SK-N-SH (cell line): ENCODE data around the gene KCNT1. TPM values are rescaled to one million over a fixed set of nuclear protein-coding genes. Genes with fewer than 3 reads are reported as not detected.

ENCODE experiments used
- CTCF ChIA-PET: fragments of 300-600, 350-600 bp; formaldehyde crosslinking; extraction: SDS; loops from one replicate; lab custom pipeline; 2021; lab: Yijun Ruan, JAX
- POLR2A ChIA-PET: fragments of 350-600 bp; sonication (Branson Sonifier 250); formaldehyde crosslinking; extraction: SDS; loops from one replicate; lab custom pipeline; 2020; ENCODE audit warnings: antibody characterized with exemption, inconsistent platforms; lab: Yijun Ruan, JAX
- DNase-seq: peaks from one replicate; pipeline ENCODE4 v3.0.0; 2012
- H2AFZ ChIP-seq: fragments of 200-600 bp; sonication (generic); 2 replicates; pipeline ENCODE4 v1.8.1; 2016; ENCODE audit warnings: antibody characterized with exemption, mild to moderate bottlenecking, low read depth
- H3F3A ChIP-seq: fragments of 200-600 bp; sonication (generic); replicated peaks from 2 replicates; pipeline ENCODE3; 2016; ENCODE audit warnings: antibody characterized with exemption, mild to moderate bottlenecking; ENCODE audit not compliant: insufficient read depth
- H3K27ac ChIP-seq, 2 experiments: fragments of 200-500 bp in 1 of 2; fragments of 200-600 bp in 1 of 2; sonication (Bioruptor generic) in 1 of 2; sonication (generic), shearing (Covaris generic) in 1 of 2; 2 replicates each; pipeline versions ENCODE4 v1.5.1 to v1.6.1; 2014 to 2016; ENCODE audit warnings: low read depth in 2 of 2, inconsistent platforms in 1 of 2, low read length in 1 of 2, mild to moderate bottlenecking in 1 of 2, mixed read lengths in 1 of 2
- H3K27me3 ChIP-seq: fragments of 200-600 bp; sonication (generic), shearing (Covaris generic); 2 replicates; pipeline ENCODE4 v1.6.1; 2016; ENCODE audit warnings: mixed run types; ENCODE audit not compliant: insufficient read depth
- H3K36me3 ChIP-seq, 2 experiments: fragments of 200-500 bp in 1 of 2; fragments of 200-600 bp in 1 of 2; sonication (Bioruptor generic) in 1 of 2; sonication (generic) in 1 of 2; replicated peaks in 1 of 2; 2 replicates each; pipeline versions ENCODE3 to v1.5.1; 2014 to 2016; ENCODE audit warnings: low read length in 1 of 2, mild to moderate bottlenecking in 1 of 2; ENCODE audit not compliant: insufficient read depth in 2 of 2, control insufficient read depth in 1 of 2
- H3K4me1 ChIP-seq, 2 experiments: fragments of 200-500 bp in 1 of 2; fragments of 200-600 bp in 1 of 2; sonication (Bioruptor generic) in 1 of 2; sonication (generic), shearing (Covaris generic) in 1 of 2; 2 replicates each; pipeline versions ENCODE4 v1.5.1 to v1.6.1; 2014 to 2016; ENCODE audit warnings: low read depth in 1 of 2, low read length in 1 of 2, mixed run types in 1 of 2; ENCODE audit not compliant: insufficient read depth in 2 of 2, control insufficient read depth in 1 of 2
- H3K4me2 ChIP-seq: fragments of 200-600 bp; sonication (generic), shearing (Covaris generic); 2 replicates; pipeline ENCODE4 v1.6.1; 2017; ENCODE audit warnings: mixed run types
- H3K4me3 ChIP-seq, 2 experiments: fragments of 200-500 bp in 1 of 2; fragments of 200-600 bp in 1 of 2; sonication (Bioruptor generic) in 1 of 2; sonication (generic), shearing (Covaris generic) in 1 of 2; 2 replicates each; pipeline versions ENCODE4 v1.5.1 to v1.8.1; 2014 to 2016; ENCODE audit warnings: low read depth in 2 of 2, inconsistent platforms in 1 of 2, low read length in 1 of 2, mild to moderate bottlenecking in 1 of 2, mixed read lengths in 1 of 2, moderate library complexity in 1 of 2
- H3K79me2 ChIP-seq: fragments of 200-600 bp; sonication (generic); 2 replicates; pipeline ENCODE4 v1.8.1; 2017; ENCODE audit warnings: mild to moderate bottlenecking; ENCODE audit not compliant: insufficient read depth
- H3K9ac ChIP-seq: fragments of 200-600 bp; sonication (generic); 2 replicates; pipeline ENCODE4 v1.6.1; 2017; ENCODE audit warnings: mixed run types
- H3K9me2 ChIP-seq: fragments of 200-600 bp; sonication (generic); 2 replicates; pipeline ENCODE4 v1.6.1; 2017; ENCODE audit warnings: mixed run types
- H3K9me3 ChIP-seq: fragments of 200-600 bp; sonication (generic); 2 replicates; pipeline ENCODE4 v1.6.1; 2017; ENCODE audit warnings: mixed run types, mild to moderate bottlenecking, moderate library complexity
- H4K20me1 ChIP-seq: fragments of 200-600 bp; sonication (generic); 2 replicates; pipeline ENCODE4 v1.6.1; 2017; ENCODE audit warnings: mild to moderate bottlenecking, mixed run types; ENCODE audit not compliant: insufficient read depth
- EZH2phosphoT487 ChIP-seq: fragments of 200-600 bp; sonication (generic); IDR thresholded peaks from 2 replicates; pipeline ENCODE4 v1.6.1; 2017; ENCODE audit warnings: low read depth, mixed run types, mild to moderate bottlenecking, antibody characterized with exemption, moderate library complexity, borderline replicate concordance
- FOSL2 ChIP-seq: IDR thresholded peaks from 2 replicates; pipeline ENCODE4 v1.4.0; 2012; ENCODE audit warnings: low read depth, mild to moderate bottlenecking, moderate library complexity, borderline replicate concordance
- FOXM1 ChIP-seq: IDR thresholded peaks from 2 replicates; pipeline ENCODE4 v1.4.0; 2012; ENCODE audit warnings: low read depth, mild to moderate bottlenecking
- GABPA ChIP-seq: IDR thresholded peaks from 2 replicates; pipeline ENCODE4 v1.4.0; 2012; ENCODE audit warnings: low read depth, mild to moderate bottlenecking
- JUND ChIP-seq: IDR thresholded peaks from 2 replicates; pipeline ENCODE4 v1.4.0; 2012
- POLR2AphosphoS5 ChIP-seq: IDR thresholded peaks from 2 replicates; pipeline ENCODE4 v1.6.1; 2012; ENCODE audit warnings: low read depth, low read length
- RAD21 ChIP-seq: IDR thresholded peaks from 2 replicates; pipeline ENCODE4 v1.6.1; 2012; ENCODE audit warnings: mild to moderate bottlenecking, low read length
- RFX5 ChIP-seq: IDR thresholded peaks from 2 replicates; pipeline ENCODE4 v1.6.1; 2012; ENCODE audit warnings: mild to moderate bottlenecking, improper control_type of control experiment, low read length
- SIN3A ChIP-seq: IDR thresholded peaks from 2 replicates; pipeline ENCODE4 v1.6.1; 2012; ENCODE audit warnings: low read depth, mild to moderate bottlenecking, low read length, moderate library complexity, borderline replicate concordance
- SMC3 ChIP-seq: IDR thresholded peaks from 2 replicates; pipeline ENCODE4 v1.6.1; 2012; ENCODE audit warnings: low read depth, low read length, improper control_type of control experiment
- TAF1 ChIP-seq: IDR thresholded peaks from 2 replicates; pipeline ENCODE4 v1.6.1; 2012; ENCODE audit warnings: low read depth, mild to moderate bottlenecking, low read length, moderate library complexity, borderline replicate concordance
- TEAD4 ChIP-seq: IDR thresholded peaks from 2 replicates; pipeline ENCODE4 v1.4.0; 2012; ENCODE audit warnings: mild to moderate bottlenecking, borderline replicate concordance; ENCODE audit not compliant: insufficient read depth
- USF1 ChIP-seq: IDR thresholded peaks from 2 replicates; pipeline ENCODE4 v1.4.0; 2012; ENCODE audit warnings: low read depth, borderline replicate concordance
- USF2 ChIP-seq: fragments of 150-350 bp; IDR thresholded peaks from 2 replicates; pipeline ENCODE4 v1.6.1; 2017; ENCODE audit warnings: antibody characterized with exemption, low read length, low read depth, borderline replicate concordance
- ZBTB33 ChIP-seq: IDR thresholded peaks from 2 replicates; pipeline ENCODE4 v1.4.0; 2012; ENCODE audit warnings: low read depth, borderline replicate concordance
- WGBS: methylation state at CpG from one replicate; pipeline ENCODE4 v1.1.6; 2017; ENCODE audit warnings: low lambda C conversion rate; 5-methylcytosine and 5-hydroxymethylcytosine counted together
- polyA plus RNA-seq, 3 experiments: library from polyadenylated mRNA; depleted of rRNA; stranded (reverse); fragments of >200 nt; gene quantifications; 2 replicates each; pipeline ENCODE4 v1.2.3, GENCODE V29; 2012
- TF ChIP-seq, protein P1 (sequence below): IDR thresholded peaks from 2 replicates; pipeline ENCODE4; 2012

KCNT1 gene
- polyA plus RNA-seq, 1 of the 3 experiments (the other 2 are of a cell fraction), result 0.08 TPM

- H3K79me2 ChIP-seq, result no peaks in the 10 kb centered on the region
- TF ChIP-seq, protein P1, sequence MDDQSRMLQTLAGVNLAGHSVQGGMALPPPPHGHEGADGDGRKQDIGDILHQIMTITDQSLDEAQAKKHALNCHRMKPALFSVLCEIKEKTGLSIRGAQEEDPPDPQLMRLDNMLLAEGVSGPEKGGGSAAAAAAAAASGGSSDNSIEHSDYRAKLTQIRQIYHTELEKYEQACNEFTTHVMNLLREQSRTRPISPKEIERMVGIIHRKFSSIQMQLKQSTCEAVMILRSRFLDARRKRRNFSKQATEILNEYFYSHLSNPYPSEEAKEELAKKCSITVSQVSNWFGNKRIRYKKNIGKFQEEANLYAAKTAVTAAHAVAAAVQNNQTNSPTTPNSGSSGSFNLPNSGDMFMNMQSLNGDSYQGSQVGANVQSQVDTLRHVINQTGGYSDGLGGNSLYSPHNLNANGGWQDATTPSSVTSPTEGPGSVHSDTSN, result no peak
Observed at GRCh38 chr9:135794361-135794885, 92.4 kb downstream of the KCNT1 start.

DNA sequence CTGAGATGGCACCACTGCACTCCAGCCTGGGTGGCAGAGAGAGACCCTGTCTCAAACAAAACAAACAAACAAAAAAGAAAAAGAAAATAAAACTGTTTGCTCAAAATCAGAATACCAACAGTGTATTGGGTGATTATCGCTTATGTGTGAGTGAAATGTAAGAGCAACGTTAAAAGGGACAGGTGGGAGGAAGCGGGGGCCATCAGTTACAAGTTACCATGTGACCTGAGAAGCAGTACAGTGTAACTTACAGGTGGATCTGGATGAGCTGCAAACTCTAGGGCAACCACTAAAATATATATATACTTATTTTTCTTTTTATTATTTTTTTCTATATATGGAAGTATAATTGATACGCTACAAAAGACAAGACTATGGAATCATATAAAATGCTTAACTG lies 93.4 kb downstream of the KCNT1 start:
- no peaks in the 10 kb centered on the region for H3K79me2 ChIP-seq
- ChIA-PET POLR2A (no interaction called here), CTCF (interaction anchor here (0.8 to 1.8 kb wide), 2 partner anchors 96 to 290 kb away, joined by 3 to 4 read pairs; no protein-coding TSS in a partner anchor)
- WGBS, result 75% methylated on average over 4 of the region's 4 CpGs
- H3K9ac ChIP-seq, result no peak overlapping the region
- no peak overlapping the region for H3K4me2 ChIP-seq
- no peak overlapping the region for H2AFZ ChIP-seq
- no peaks in the 10 kb centered on the region for H4K20me1 ChIP-seq
- H3F3A ChIP-seq, result no peaks in the 10 kb centered on the region
- no peak overlapping the region for H3K4me3 ChIP-seq
- H3K9me2 ChIP-seq, result no peaks in the 10 kb centered on the region
- H3K9me3 ChIP-seq, result no peaks in the 10 kb centered on the region
- no peak for TF ChIP-seq SMC3
- TF ChIP-seq ZBTB33, result no peak
- no peak overlapping the region for H3K27ac ChIP-seq
- no peaks in the 10 kb centered on the region for H3K27me3 ChIP-seq
- peaks cover 0 to 6% of the 10 kb centered on the region in 2 experiments; a peak in 1 of 4 replicates for H3K4me1 ChIP-seq
- no peaks in the 10 kb centered on the region for H3K36me3 ChIP-seq
- DNase-seq, result no peak

More at GRCh38 chr9:135794361-135794885, 92.4 kb downstream of the KCNT1 start:
- ChIA-PET CTCF (no interaction called here), POLR2A (no interaction called here)
- Histone ChIP-seq H2AFZ (no peak overlapping the region), H3K27ac (no peak overlapping the region), H3K9ac (no peak overlapping the region), H3K9me2 (no peaks in the 10 kb centered on the region), H3K27me3 (no peaks in the 10 kb centered on the region), H4K20me1 (no peaks in the 10 kb centered on the region), H3F3A (no peaks in the 10 kb centered on the region), H3K9me3 (no peaks in the 10 kb centered on the region), H3K4me3 (no peak overlapping the region), H3K36me3 (no peaks in the 10 kb centered on the region), H3K4me1 (peaks cover 0 to 6% of the 10 kb centered on the region in 2 experiments; a peak in 1 of 4 replicates), H3K4me2 (no peak overlapping the region)
- WGBS, result 66% methylated on average over 12 of the region's 15 CpGs
- no peak for DNase-seq

- H3K4me2 ChIP-seq, result no peak overlapping the region
- POLR2A ChIA-PET, result no interaction called here
- no peak for TF ChIP-seq JUND
- no peak for TF ChIP-seq FOSL2
- no peak for TF ChIP-seq TAF1
- TF ChIP-seq RAD21, result no peak
- no peak for TF ChIP-seq TEAD4
- TF ChIP-seq RFX5, result no peak
- TF ChIP-seq GABPA, result no peak
- TF ChIP-seq USF1, result no peak
- TF ChIP-seq USF2, result no peak
- TF ChIP-seq SIN3A, result no peak
- no peak for TF ChIP-seq EZH2phosphoT487
- TF ChIP-seq FOXM1, result no peak
- no peak for TF ChIP-seq POLR2AphosphoS5
Observed at GRCh38 chr9:135796784-135797485, 95.0 kb downstream of the KCNT1 start.

More at GRCh38 chr9:135796784-135797485, 95.0 kb downstream of the KCNT1 start:
- DNase-seq, result peak; percentile 55
- Histone ChIP-seq H3K9me2 (no peaks in the 10 kb centered on the region), H3K4me1 (peaks cover 0 to 6% of the 10 kb centered on the region in 2 experiments; a peak in 1 of 4 replicates), H3K27me3 (no peaks in the 10 kb centered on the region; the same call in 1 of the 2 replicates), H3K9me3 (no peaks in the 10 kb centered on the region), H3F3A (no peaks in the 10 kb centered on the region), H3K36me3 (no peaks in the 10 kb centered on the region), H3K27ac (no peak overlapping the region), H3K79me2 (no peaks in the 10 kb centered on the region), H3K4me3 (no peak overlapping the region), H4K20me1 (no peaks in the 10 kb centered on the region), H3K9ac (no peak overlapping the region), H2AFZ (no peak overlapping the region)
- 36% methylated on average over 18 of the region's 22 CpGs for WGBS
- CTCF ChIA-PET, result interaction anchor here (0.6 to 3.1 kb wide), 25 partner anchors 9 to 1558 kb away, joined by 3 to 23 read pairs (median 3); no protein-coding TSS in a partner anchor
